Right lobe of liver (tissue), 4 donors: Measurements from ENCODE around the gene CALD1.

Experiments
- POLR2A ChIP-seq: fragments of 450-650 bp; IDR thresholded peaks from one replicate; pipeline ENCODE4 v1.6.1; 2017; ENCODE audit warnings: antibody characterized with exemption, mild to moderate bottlenecking
- TF ChIP-seq, protein P1 (sequence below), 4 donors: fragments of 200-600 bp in 3 of 4; fragments of 450-650 bp in 1 of 4; IDR thresholded peaks; one replicate each; pipeline versions ENCODE4 v1.5.1 to v1.8.0; 2016 to 2022; ENCODE audit warnings: antibody characterized with exemption in 4 of 4, mild to moderate bottlenecking in 2 of 4
- donor health status: DM: no; HTN: no; CAD: no.
- donor health status: DM: no; HTN: no; CAD: no.
- donor health status: DM: no; HTN: yes; CAD: no.

DNA sequence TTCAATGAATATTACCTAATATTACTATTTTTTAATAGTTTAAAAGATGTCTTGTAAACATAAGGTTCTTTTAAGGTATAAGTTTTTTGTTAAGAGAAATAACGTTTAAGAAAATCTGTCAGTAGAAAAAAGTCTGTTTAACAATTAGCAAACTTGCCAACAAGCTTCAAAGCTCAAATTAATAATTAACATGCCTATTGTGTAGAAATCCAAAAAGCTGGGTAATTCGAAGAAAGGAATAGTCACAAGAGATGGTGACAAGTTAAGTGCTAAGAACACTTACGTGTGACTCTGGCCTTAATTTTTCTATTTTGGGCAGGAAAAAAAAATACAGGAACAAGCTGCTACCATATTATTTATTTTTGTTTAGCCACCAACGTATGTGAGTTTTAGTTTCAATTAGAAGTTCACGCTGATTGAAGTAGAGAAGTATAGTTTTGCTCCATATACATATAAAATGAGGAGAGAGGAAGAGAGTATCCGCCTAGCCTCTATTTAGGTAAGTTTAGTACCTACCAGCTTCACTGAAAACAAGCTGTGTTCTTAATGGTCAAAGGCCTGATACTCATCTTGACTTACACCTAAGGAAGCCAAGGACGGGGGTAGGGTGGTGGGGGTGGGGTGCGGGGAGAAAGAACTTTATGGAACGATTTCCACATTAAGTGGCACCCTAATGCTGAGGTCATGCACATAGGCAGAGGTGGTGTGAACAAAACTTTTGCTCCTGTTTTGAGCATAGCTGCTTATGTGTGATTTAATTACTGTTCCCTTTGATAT lies 163.4 kb downstream of the CALD1 start:
- TF ChIP-seq POLR2A: no peak
- TF ChIP-seq, protein P1, sequence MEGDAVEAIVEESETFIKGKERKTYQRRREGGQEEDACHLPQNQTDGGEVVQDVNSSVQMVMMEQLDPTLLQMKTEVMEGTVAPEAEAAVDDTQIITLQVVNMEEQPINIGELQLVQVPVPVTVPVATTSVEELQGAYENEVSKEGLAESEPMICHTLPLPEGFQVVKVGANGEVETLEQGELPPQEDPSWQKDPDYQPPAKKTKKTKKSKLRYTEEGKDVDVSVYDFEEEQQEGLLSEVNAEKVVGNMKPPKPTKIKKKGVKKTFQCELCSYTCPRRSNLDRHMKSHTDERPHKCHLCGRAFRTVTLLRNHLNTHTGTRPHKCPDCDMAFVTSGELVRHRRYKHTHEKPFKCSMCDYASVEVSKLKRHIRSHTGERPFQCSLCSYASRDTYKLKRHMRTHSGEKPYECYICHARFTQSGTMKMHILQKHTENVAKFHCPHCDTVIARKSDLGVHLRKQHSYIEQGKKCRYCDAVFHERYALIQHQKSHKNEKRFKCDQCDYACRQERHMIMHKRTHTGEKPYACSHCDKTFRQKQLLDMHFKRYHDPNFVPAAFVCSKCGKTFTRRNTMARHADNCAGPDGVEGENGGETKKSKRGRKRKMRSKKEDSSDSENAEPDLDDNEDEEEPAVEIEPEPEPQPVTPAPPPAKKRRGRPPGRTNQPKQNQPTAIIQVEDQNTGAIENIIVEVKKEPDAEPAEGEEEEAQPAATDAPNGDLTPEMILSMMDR (IDR thresholded peaks at IDR 0.05): no peak
